NB4 (cell line): Measurements from ENCODE around the gene SCNN1A.
A peak's percentile ranks its signal among the peaks of the same experiment; 100 is the strongest.

Experiments
- MAX ChIP-seq: IDR thresholded peaks from 2 replicates; pipeline ENCODE4 v1.6.1; 2011; ENCODE audit warnings: low read depth, low read length
- MYC ChIP-seq: IDR thresholded peaks from 2 replicates; pipeline ENCODE4 v1.6.1; 2011; ENCODE audit warnings: low read depth, low read length
- POLR2A ChIP-seq: IDR thresholded peaks from 2 replicates; pipeline ENCODE4 v1.6.1; 2011; ENCODE audit warnings: mild to moderate bottlenecking; ENCODE audit not compliant: insufficient read length; ENCODE audit errors: extremely low read depth
- TF ChIP-seq, protein P1 (sequence below): IDR thresholded peaks from one replicate; pipeline ENCODE4 v1.5.1; 2012; ENCODE audit warnings: low read depth, low read length

GRCh38 chr12:6336889-6337853 lies 38.2 kb downstream of the SCNN1A start:
- TF ChIP-seq, protein P1, sequence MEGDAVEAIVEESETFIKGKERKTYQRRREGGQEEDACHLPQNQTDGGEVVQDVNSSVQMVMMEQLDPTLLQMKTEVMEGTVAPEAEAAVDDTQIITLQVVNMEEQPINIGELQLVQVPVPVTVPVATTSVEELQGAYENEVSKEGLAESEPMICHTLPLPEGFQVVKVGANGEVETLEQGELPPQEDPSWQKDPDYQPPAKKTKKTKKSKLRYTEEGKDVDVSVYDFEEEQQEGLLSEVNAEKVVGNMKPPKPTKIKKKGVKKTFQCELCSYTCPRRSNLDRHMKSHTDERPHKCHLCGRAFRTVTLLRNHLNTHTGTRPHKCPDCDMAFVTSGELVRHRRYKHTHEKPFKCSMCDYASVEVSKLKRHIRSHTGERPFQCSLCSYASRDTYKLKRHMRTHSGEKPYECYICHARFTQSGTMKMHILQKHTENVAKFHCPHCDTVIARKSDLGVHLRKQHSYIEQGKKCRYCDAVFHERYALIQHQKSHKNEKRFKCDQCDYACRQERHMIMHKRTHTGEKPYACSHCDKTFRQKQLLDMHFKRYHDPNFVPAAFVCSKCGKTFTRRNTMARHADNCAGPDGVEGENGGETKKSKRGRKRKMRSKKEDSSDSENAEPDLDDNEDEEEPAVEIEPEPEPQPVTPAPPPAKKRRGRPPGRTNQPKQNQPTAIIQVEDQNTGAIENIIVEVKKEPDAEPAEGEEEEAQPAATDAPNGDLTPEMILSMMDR = no peak
- TF ChIP-seq MAX (peak; percentile 51), POLR2A (peak; percentile 55), MYC (peak; percentile 66)
